Measurements from ENCODE around the gene IDI2.
"Not testable (repeated sequence)": the region's sequence is repeated elsewhere in the genome, so short reads cannot be mapped to it uniquely, and the experiment has no call there.

Gene IDI2

GRCh38 chr10:1025683-1026082 is at the start of gene IDI2:
Gene IDI2, minus strand, starts transcription at chr10:1025859. Its CDS starts 1,136 bp downstream, at chr10:1024723.
- DNase-seq (ENCODE audit: low read depth in 2 of 2) = no peak

- no peak for DNase-seq (ENCODE audit: low read depth in 2 of 2)
Observed at GRCh38 chr10:1074748-1075308, 49.2 kb upstream of the IDI2 start.

- DNase-seq (ENCODE audit: low read depth in 2 of 2) = no peak
Observed at GRCh38 chr10:1074052-1074747, 48.5 kb upstream of the IDI2 start.

- DNase-seq (ENCODE audit: low read depth in 2 of 2) = no peak
Observed at GRCh38 chr10:1070919-1071318, 45.3 kb upstream of the IDI2 start.

GRCh38 chr10:1068380-1069361 is 43.0 kb upstream of the IDI2 start:
- DNase-seq (ENCODE audit: low read depth in 2 of 2) = no peak

GRCh38 chr10:1066734-1067133 is 41.1 kb upstream of the IDI2 start:
- DNase-seq (ENCODE audit: low read depth in 2 of 2) = not testable (repeated sequence)

GRCh38 chr10:1064964-1065247 is 39.2 kb upstream of the IDI2 start:
- no peak for DNase-seq (ENCODE audit: low read depth in 2 of 2)

GRCh38 chr10:1063232-1063865 is 37.7 kb upstream of the IDI2 start:
- DNase-seq (ENCODE audit: low read depth in 2 of 2) = no peak

GRCh38 chr10:1061930-1062774 is 36.5 kb upstream of the IDI2 start:
- peak in 1 of 2 experiments; percentile 24 for DNase-seq (ENCODE audit: low read depth in 2 of 2)

- no peak for DNase-seq (ENCODE audit: low read depth in 2 of 2)
Observed at GRCh38 chr10:1059902-1060301, 34.2 kb upstream of the IDI2 start.

- no peak for DNase-seq (ENCODE audit: low read depth in 2 of 2)
Observed at GRCh38 chr10:1058017-1058416, 32.4 kb upstream of the IDI2 start.

- no peak for DNase-seq (ENCODE audit: low read depth in 2 of 2)
Observed at GRCh38 chr10:1057106-1057657, 31.5 kb upstream of the IDI2 start.

GRCh38 chr10:1056326-1057105 is 30.9 kb upstream of the IDI2 start, which contains the start of gene WDR37:
Gene WDR37, plus strand, starts transcription at chr10:1056385. Its CDS starts 15,771 bp downstream, at chr10:1072156.
- DNase-seq (ENCODE audit: low read depth in 2 of 2) = peak; percentile 51 to 61

- DNase-seq (ENCODE audit: low read depth in 2 of 2) = no peak
Observed at GRCh38 chr10:1054684-1055083, 29.0 kb upstream of the IDI2 start.

- no peak for DNase-seq (ENCODE audit: low read depth in 2 of 2)
Observed at GRCh38 chr10:1050554-1050953, 24.9 kb upstream of the IDI2 start.

GRCh38 chr10:1050145-1050544 is 24.5 kb upstream of the IDI2 start:
- DNase-seq (ENCODE audit: low read depth in 2 of 2) = no peak

GRCh38 chr10:1049425-1049958 is 23.8 kb upstream of the IDI2 start:
- no peak for DNase-seq (ENCODE audit: low read depth in 2 of 2)

GRCh38 chr10:1048732-1049424 is 23.2 kb upstream of the IDI2 start, which contains the start of gene IDI1:
Gene IDI1, minus strand, starts transcription at chr10:1049119. Its CDS starts 116 bp downstream, at chr10:1049003.
- peak; percentile 98 to 99 for DNase-seq (ENCODE audit: low read depth in 2 of 2)

- DNase-seq (ENCODE audit: low read depth in 2 of 2) = no peak
Observed at GRCh38 chr10:1048349-1048731, 22.7 kb upstream of the IDI2 start.
